PC-9 (cell line): ENCODE measurements around the gene PNMA8B. TPM values are rescaled to one million over a fixed set of nuclear protein-coding genes. Genes with fewer than 3 reads are reported as not detected.

Source experiments
- BruUV-seq: library from RNA; stranded (reverse); fragments of 400-500 nt; replicated peaks from 2 replicates; lab custom pipeline; 2021; lab: Mats Ljungman, UMichigan
- CTCF ChIA-PET: fragments of 300-600 bp; sonication (Branson Sonifier 250); formaldehyde crosslinking; loops from one replicate; lab custom pipeline; 2022; ENCODE audit warnings: antibody characterized with exemption; lab: Charles Lee
- POLR2A ChIA-PET: fragments of 300-600 bp; sonication (Branson Sonifier 250); formaldehyde crosslinking; loops from one replicate; lab custom pipeline; 2022; ENCODE audit warnings: antibody characterized with exemption; ENCODE audit not compliant: unreplicated experiment; lab: Charles Lee
- DNase-seq, 2 experiments: peaks; one replicate each; pipeline versions ENCODE4 v3.0.0 to v3.0.0-alpha.2; 2015 to 2022; ENCODE audit warnings: mixed read lengths in 1 of 2
- H2AFZ ChIP-seq: fragments of 200-600 bp; sonication (generic); 2 replicates; pipeline ENCODE4 v1.8.1; 2017; ENCODE audit warnings: antibody characterized with exemption
- H3F3A ChIP-seq: fragments of 200-600 bp; sonication (generic); 2 replicates; pipeline ENCODE4 v1.8.1; 2017; ENCODE audit warnings: antibody characterized with exemption, mild to moderate bottlenecking, low read depth; ENCODE audit not compliant: insufficient read depth
- H3K27ac ChIP-seq: fragments of 200-600 bp; sonication (generic); 2 replicates; pipeline ENCODE4 v1.6.1; 2016; ENCODE audit warnings: mixed run types
- H3K27me3 ChIP-seq: fragments of 200-600 bp; sonication (generic); 2 replicates; pipeline ENCODE4 v1.6.1; 2016; ENCODE audit warnings: low read depth, mixed run types; ENCODE audit not compliant: insufficient read depth
- H3K36me3 ChIP-seq: fragments of 200-600 bp; sonication (generic); 2 replicates; pipeline ENCODE4 v1.6.1; 2016; ENCODE audit warnings: low read depth, mixed run types
- H3K4me1 ChIP-seq: fragments of 200-600 bp; sonication (generic); replicated peaks from 2 replicates; pipeline ENCODE4 v1.6.1; 2016; ENCODE audit warnings: mixed run types; ENCODE audit not compliant: insufficient read depth
- H3K4me2 ChIP-seq: fragments of 200-600 bp; sonication (generic); 2 replicates; pipeline ENCODE4 v1.6.1; 2017; ENCODE audit warnings: mixed run types
- H3K4me3 ChIP-seq: fragments of 200-600 bp; sonication (generic); 2 replicates; pipeline ENCODE4 v1.6.1; 2016; ENCODE audit warnings: mixed run types
- H3K79me2 ChIP-seq: fragments of 200-600 bp; sonication (generic); 2 replicates; pipeline ENCODE4 v1.6.1; 2017; ENCODE audit warnings: low read depth, mixed run types
- H3K9me2 ChIP-seq: fragments of 200-600 bp; sonication (generic); 2 replicates; pipeline ENCODE4 v1.8.1; 2017; ENCODE audit warnings: mild to moderate bottlenecking; ENCODE audit not compliant: insufficient read depth
- H3K9me3 ChIP-seq: fragments of 200-600 bp; sonication (generic); 2 replicates; pipeline ENCODE4 v1.8.1; 2016; ENCODE audit warnings: low read depth; ENCODE audit not compliant: insufficient read depth
- H4K20me1 ChIP-seq: fragments of 200-600 bp; sonication (generic); 2 replicates; pipeline ENCODE4 v1.8.1; 2017; ENCODE audit not compliant: insufficient read depth
- CTCF ChIP-seq: fragments of 200-600 bp; sonication (generic); conservative IDR thresholded peaks from 2 replicates; pipeline ENCODE4 v1.6.1; 2017; ENCODE audit warnings: mixed run types, antibody characterized with exemption, mild to moderate bottlenecking, moderate library complexity
- EZH2 ChIP-seq: fragments of 200-600 bp; sonication (generic); IDR thresholded peaks from 2 replicates; pipeline ENCODE4 v1.8.0; 2017; ENCODE audit warnings: antibody characterized with exemption, low read depth
- intact Hi-C: fragments of 100-400 bp; cut with micrococcal nuclease; formaldehyde crosslinking; loops from one replicate; pipeline ENCODE4 v1.10.0; 2022; ENCODE audit not compliant: unreplicated experiment
- total RNA-seq: library from RNA; stranded (reverse); gene quantifications from 2 replicates; pipeline ENCODE4 v1.2.3, GENCODE V29; 2021

Gene PNMA8B
- total RNA-seq, 1 experiment from 2014 or later, result not detected

GRCh38 chr19:46474211-46474610 lies 21.5 kb downstream of the PNMA8B start:
- H3K36me3 ChIP-seq, result no peaks in the 10 kb centered on the region
- intact Hi-C loops, result no loop called here
- no peak overlapping the region for H3K4me2 ChIP-seq
- BruUV-seq, result no TSS peak
- no peaks in the 10 kb centered on the region for H3K79me2 ChIP-seq
- H3K4me1 ChIP-seq, result 0 out of 2 replicates have a peak, but pooled peaks cover 5% of the 10 kb centered on the region
- H3K27ac ChIP-seq, result no peak overlapping the region
- H2AFZ ChIP-seq, result no peak overlapping the region
- peaks cover 59% of the 10 kb centered on the region for H3K27me3 ChIP-seq
- DNase-seq, result peak in 1 of 2 experiments; percentile 27
- H3K9me2 ChIP-seq, result no peaks in the 10 kb centered on the region
- no peak overlapping the region for H3K4me3 ChIP-seq
- CTCF ChIA-PET, result interaction anchor here (0.6 to 1.4 kb wide), 2 partner anchors 69 to 396 kb away, joined by 4 to 6 read pairs; no protein-coding TSS in a partner anchor
- POLR2A ChIA-PET, result interaction anchor here (0.6 kb wide), 1 partner anchor 106 kb away, joined by 3 read pairs; no protein-coding TSS in a partner anchor
- peaks cover 10% of the 10 kb centered on the region; the same call in 1 of the 2 replicates for H3F3A ChIP-seq
- H4K20me1 ChIP-seq, result no peaks in the 10 kb centered on the region
- TF ChIP-seq CTCF (no peak), EZH2 (no peak)
- H3K9me3 ChIP-seq, result no peaks in the 10 kb centered on the region

DNA sequence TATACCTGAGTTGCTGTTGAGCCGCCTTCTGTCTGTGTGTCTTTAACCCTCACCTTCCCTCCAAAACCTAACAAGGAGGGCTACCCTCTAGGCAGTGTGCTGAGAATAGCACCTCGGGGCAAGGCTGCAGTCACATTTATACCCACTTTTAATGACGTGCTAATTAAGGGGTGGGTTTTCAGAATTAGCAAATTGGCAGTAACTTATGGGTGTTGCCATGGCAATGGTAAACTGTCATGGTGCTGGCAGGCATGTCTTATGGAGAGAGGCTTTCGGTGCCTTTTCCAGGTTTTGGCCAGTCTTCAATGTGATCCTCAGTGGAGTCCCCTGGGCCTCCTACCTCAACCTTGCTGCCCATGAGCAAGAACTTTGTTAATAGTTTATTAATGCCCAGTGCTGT lies 23.1 kb downstream of the PNMA8B start:
- Histone ChIP-seq H3F3A (peaks cover 4% of the 10 kb centered on the region; the same call in 1 of the 2 replicates), H4K20me1 (no peaks in the 10 kb centered on the region), H3K9me2 (no peaks in the 10 kb centered on the region), H3K4me2 (no peak overlapping the region), H3K4me3 (no peak overlapping the region), H3K36me3 (no peaks in the 10 kb centered on the region), H3K27ac (no peak overlapping the region), H2AFZ (no peak overlapping the region), H3K79me2 (no peaks in the 10 kb centered on the region), H3K27me3 (peaks cover 64% of the 10 kb centered on the region), H3K4me1 (0 out of 2 replicates have a peak, but pooled peaks cover 5% of the 10 kb centered on the region), H3K9me3 (no peaks in the 10 kb centered on the region)
- no peak for DNase-seq
- no peak for TF ChIP-seq CTCF
- TF ChIP-seq EZH2, result no peak
- CTCF ChIA-PET, result no interaction called here
- BruUV-seq, result no TSS peak
- intact Hi-C loops, result no loop called here
- POLR2A ChIA-PET, result no interaction called here

- H3K79me2 ChIP-seq, result no peaks in the 10 kb centered on the region
- H3K4me3 ChIP-seq, result no peak overlapping the region
- H3K36me3 ChIP-seq, result no peaks in the 10 kb centered on the region
- H3F3A ChIP-seq, result peaks cover 4% of the 10 kb centered on the region; the same call in 1 of the 2 replicates
- 0 out of 2 replicates have a peak, but pooled peaks cover 5% of the 10 kb centered on the region for H3K4me1 ChIP-seq
- intact Hi-C loops, result no loop called here
- no peaks in the 10 kb centered on the region for H4K20me1 ChIP-seq
- ChIA-PET POLR2A (no interaction called here), CTCF (no interaction called here)
- no peaks in the 10 kb centered on the region for H3K9me3 ChIP-seq
- TF ChIP-seq CTCF (no peak), EZH2 (no peak)
- H3K27me3 ChIP-seq, result peaks cover 70% of the 10 kb centered on the region
- H2AFZ ChIP-seq, result no peak overlapping the region
- H3K9me2 ChIP-seq, result no peaks in the 10 kb centered on the region
- H3K4me2 ChIP-seq, result no peak overlapping the region
- no peak for DNase-seq
- H3K27ac ChIP-seq, result no peak overlapping the region
- no TSS peak for BruUV-seq
Measured at GRCh38 chr19:46471811-46472543, 23.7 kb downstream of the PNMA8B start.
